Testis (tissue), 3 donors: ENCODE data around the gene AP1M1. TPM values are rescaled to one million over a fixed set of nuclear protein-coding genes. Genes with fewer than 3 reads are reported as not detected.
A peak's percentile ranks its signal among the peaks of the same experiment; 100 is the strongest.

Experiments
- DNase-seq: peaks from one replicate; pipeline ENCODE4 v3.0.0-alpha.2; 2019
- H3K27ac ChIP-seq, 2 donors: fragments of 200-600 bp; sonication (generic); one replicate each; pipeline ENCODE4 v1.5.1; 2019
- H3K27me3 ChIP-seq: fragments of 200-600 bp; sonication (generic); one replicate; pipeline ENCODE4 v1.5.1; 2019
- H3K36me3 ChIP-seq: fragments of 200-600 bp; sonication (generic); one replicate; pipeline ENCODE4 v1.5.1; 2017; ENCODE audit warnings: low read depth; ENCODE audit errors: missing control alignments
- H3K4me1 ChIP-seq: fragments of 200-600 bp; sonication (generic); one replicate; pipeline ENCODE4 v1.5.1; 2019
- H3K4me3 ChIP-seq, 2 donors: fragments of 200-600 bp; sonication (generic); one replicate each; pipeline ENCODE4 v1.5.1; 2017 to 2019
- H3K9me3 ChIP-seq: fragments of 200-600 bp; sonication (generic); one replicate; pipeline ENCODE4 v1.5.1; 2017
- CTCF ChIP-seq, 3 experiments: fragments of 450-650 bp in 2 of 3; fragments of 200-600 bp in 1 of 3; sonication (generic) in 1 of 3; IDR thresholded peaks; one replicate each; pipeline ENCODE4 v1.5.1; 2016 to 2019; ENCODE audit warnings: antibody characterized with exemption in 3 of 3, mild to moderate bottlenecking in 2 of 3, moderate library complexity in 1 of 3
- POLR2A ChIP-seq: fragments of 450-650 bp; IDR thresholded peaks from one replicate; pipeline ENCODE4 v1.6.1; 2017; ENCODE audit warnings: antibody characterized with exemption, mild to moderate bottlenecking, moderate library complexity
- WGBS, 2 donors: methylation state at CpG; one replicate each; pipeline ENCODE4 v1.1.5; 2018; 5-methylcytosine and 5-hydroxymethylcytosine counted together
- intact Hi-C: fragments of 100-400 bp; cut with DNase I; formaldehyde crosslinking; loops from one replicate; pipeline ENCODE4 v1.15.1; 2023; ENCODE audit warnings: low total_unique reads
- polyA plus RNA-seq: library from polyadenylated mRNA; stranded (reverse); fragments of 350-450 nt; fragmentation: Illumina TruSeq; extraction: RNeasy Lipid Tissue Mini Kit (QIAGEN cat#74804); gene quantifications from one replicate; pipeline ENCODE4 v1.2.3, GENCODE V29; 2014; ENCODE audit warnings: low read depth, low replicate concordance; ENCODE audit not compliant: insufficient read depth
- total RNA-seq, 2 donors: library from RNA; depleted of rRNA; stranded (reverse); fragments of >200 nt; gene quantifications; one replicate each; pipeline ENCODE4 v1.2.3, GENCODE V29; 2016

AP1M1 gene
- total and polyA plus RNA-seq, 3 donors from 2014 or later: 134 to 172 (median 145) TPM

GRCh38 chr19:16198370-16198651 is 600 bp downstream of the AP1M1 start:
- Histone ChIP-seq H3K9me3 (no peaks in the 10 kb centered on the region), H3K36me3 (no peaks in the 10 kb centered on the region), H3K27ac (peak overlapping the region in 1 of 2 donors; percentile 80), H3K27me3 (no peaks in the 10 kb centered on the region), H3K4me1 (peaks cover 13% of the 10 kb centered on the region), H3K4me3 (peak overlapping the region; percentile 80 to 98)
- intact Hi-C loops: no loop called here
- 1 to 2% methylated on average over 7 to 13 of the region's 18 CpGs for WGBS, 2 donors
- DNase-seq: no peak
- TF ChIP-seq CTCF (IDR thresholded peaks at IDR 0.05) (no peak), POLR2A (no peak)

- TF ChIP-seq CTCF (IDR thresholded peaks at IDR 0.05) (no peak), POLR2A (no peak)
- intact Hi-C loops: no loop called here
- Histone ChIP-seq H3K27me3 (no peaks in the 10 kb centered on the region), H3K4me1 (peaks cover 13% of the 10 kb centered on the region), H3K9me3 (no peaks in the 10 kb centered on the region), H3K36me3 (no peaks in the 10 kb centered on the region), H3K4me3 (no peak overlapping the region), H3K27ac (no peak overlapping the region)
- WGBS, 2 donors: 92% methylated on average over 2 to 9 of the region's 9 CpGs
- DNase-seq: no peak
Observed at GRCh38 chr19:16199275-16199932, 1.7 kb downstream of the AP1M1 start.

GRCh38 chr19:16200038-16201010 is 2.6 kb downstream of the AP1M1 start:
- 83 to 84% methylated on average over 19 to 20 of the region's 20 CpGs for WGBS, 2 donors
- intact Hi-C loops: no loop called here
- H3K27me3 ChIP-seq: no peaks in the 10 kb centered on the region
- DNase-seq: no peak
- H3K9me3 ChIP-seq: no peaks in the 10 kb centered on the region
- no peak overlapping the region for H3K4me3 ChIP-seq
- TF ChIP-seq CTCF (IDR thresholded peaks at IDR 0.05) (no peak), POLR2A (no peak)
- H3K4me1 ChIP-seq: peaks cover 17% of the 10 kb centered on the region
- no peaks in the 10 kb centered on the region for H3K36me3 ChIP-seq
- H3K27ac ChIP-seq: no peak overlapping the region

- peaks cover 22% of the 10 kb centered on the region for H3K4me1 ChIP-seq
- H3K36me3 ChIP-seq: no peaks in the 10 kb centered on the region
Observed at GRCh38 chr19:16201011-16201391, 3.3 kb downstream of the AP1M1 start.

More at GRCh38 chr19:16201011-16201391, 3.3 kb downstream of the AP1M1 start:
- no peaks in the 10 kb centered on the region for H3K27me3 ChIP-seq
- TF ChIP-seq CTCF (IDR thresholded peaks at IDR 0.05) (no peak), POLR2A (no peak)
- WGBS, 2 donors: 87% methylated on average over 4 of the region's 4 CpGs
- no peak overlapping the region for H3K4me3 ChIP-seq
- no peak for DNase-seq
- intact Hi-C loops: no loop called here
- H3K27ac ChIP-seq: no peak overlapping the region
- H3K9me3 ChIP-seq: no peaks in the 10 kb centered on the region
